HEK293T (cell line): Measurements from ENCODE around the gene RAB28.

Source experiments
- CTCF ChIA-PET: fragments of 350-600 bp; formaldehyde crosslinking; extraction: SDS; loops from one replicate; lab custom pipeline; 2021; ENCODE audit warnings: antibody characterized with exemption, inconsistent platforms; lab: Yijun Ruan, JAX
- POLR2A ChIA-PET: fragments of 350-600 bp; formaldehyde crosslinking; extraction: SDS; loops from one replicate; lab custom pipeline; 2020; ENCODE audit warnings: antibody characterized with exemption, inconsistent platforms; lab: Yijun Ruan, JAX
- DNase-seq: peaks from one replicate; pipeline ENCODE4 v3.0.0; 2012; ENCODE audit warnings: mixed read lengths; ENCODE audit errors: extremely low spot score
- ARNT ChIP-seq: fragments of 450-650 bp; IDR thresholded peaks from 2 replicates; pipeline ENCODE4 v1.6.1; 2017; ENCODE audit warnings: mild to moderate bottlenecking
- BHLHE40 ChIP-seq: fragments of 450-650 bp; IDR thresholded peaks from 2 replicates; pipeline ENCODE4 v1.6.1; 2016; ENCODE audit warnings: mild to moderate bottlenecking, moderate library complexity, borderline replicate concordance
- CTBP1 ChIP-seq: fragments of 450-650 bp; IDR thresholded peaks from 2 replicates; pipeline ENCODE4 v1.6.1; 2016; ENCODE audit warnings: borderline replicate concordance
- ELF4 ChIP-seq: fragments of 450-650 bp; IDR thresholded peaks from 2 replicates; pipeline ENCODE4 v1.6.1; 2017; ENCODE audit warnings: antibody characterized with exemption
- FOXA1 ChIP-seq: fragments of 450-650 bp; IDR thresholded peaks from 2 replicates; pipeline ENCODE4 v1.6.1; 2016; ENCODE audit warnings: mild to moderate bottlenecking
- FOXK2 ChIP-seq: fragments of 450-650 bp; IDR thresholded peaks from 2 replicates; pipeline ENCODE4 v1.6.1; 2016; ENCODE audit warnings: mild to moderate bottlenecking
- FOXM1 ChIP-seq: fragments of 450-650 bp; IDR thresholded peaks from 2 replicates; pipeline ENCODE4 v1.6.1; 2017; ENCODE audit warnings: mild to moderate bottlenecking, borderline replicate concordance
- HDGF ChIP-seq: fragments of 450-650 bp; IDR thresholded peaks from 2 replicates; pipeline ENCODE4 v1.6.1; 2017; ENCODE audit warnings: antibody characterized with exemption, borderline replicate concordance
- L3MBTL2 ChIP-seq: fragments of 450-650 bp; conservative IDR thresholded peaks from 2 replicates; pipeline ENCODE4 v1.6.1; 2016; ENCODE audit warnings: mild to moderate bottlenecking
- LEF1 ChIP-seq: fragments of 450-650 bp; IDR thresholded peaks from 2 replicates; pipeline ENCODE4 v1.6.1; 2017; ENCODE audit warnings: mild to moderate bottlenecking, borderline replicate concordance
- NFRKB ChIP-seq: fragments of 450-650 bp; IDR thresholded peaks from 2 replicates; pipeline ENCODE4 v1.6.1; 2016; ENCODE audit warnings: mild to moderate bottlenecking, moderate library complexity
- SP1 ChIP-seq: fragments of 450-650 bp; IDR thresholded peaks from 2 replicates; pipeline ENCODE4 v1.6.1; 2017
- SUZ12 ChIP-seq: fragments of 450-650 bp; IDR thresholded peaks from 2 replicates; pipeline ENCODE4 v1.6.1; 2016; ENCODE audit warnings: mild to moderate bottlenecking
- TARDBP ChIP-seq: fragments of 450-650 bp; IDR thresholded peaks from 2 replicates; pipeline ENCODE4 v1.6.1; 2016
- ZNF384 ChIP-seq: fragments of 450-650 bp; IDR thresholded peaks from 2 replicates; pipeline ENCODE4 v1.6.1; 2016
- TF ChIP-seq, protein P1 (sequence below): fragments of 450-650 bp; IDR thresholded peaks from 2 replicates; pipeline ENCODE4 v1.6.1; 2016

RAB28 gene

DNA sequence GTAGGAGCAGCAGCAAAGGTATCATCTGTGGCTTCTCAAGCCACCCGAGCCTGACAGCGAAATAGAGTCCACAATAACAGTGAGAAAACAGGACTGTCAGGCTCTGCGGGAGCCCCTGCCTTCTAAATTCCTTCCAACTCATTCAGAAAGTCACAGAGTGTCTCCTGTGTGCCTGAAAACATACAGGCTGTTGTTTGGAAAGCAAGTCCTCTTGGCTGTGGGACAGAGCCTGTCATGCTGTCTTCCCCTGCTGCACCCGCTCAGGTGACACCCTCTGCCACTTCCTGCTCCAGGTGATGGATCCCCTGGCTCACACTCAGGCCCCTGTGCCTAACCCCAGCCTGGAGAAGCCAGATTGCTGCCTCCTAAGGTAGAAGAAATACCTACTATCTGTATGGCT, 152.3 kb downstream of the RAB28 start:
- ChIA-PET POLR2A (no interaction called here), CTCF (no interaction called here)
- no peak for DNase-seq
- no peak for TF ChIP-seq CTBP1
- no peak for TF ChIP-seq TARDBP
- no peak for TF ChIP-seq L3MBTL2
- no peak for TF ChIP-seq FOXA1
- TF ChIP-seq SP1: no peak
- no peak for TF ChIP-seq ARNT
- no peak for TF ChIP-seq BHLHE40
- no peak for TF ChIP-seq ZNF384
- no peak for TF ChIP-seq FOXM1
- TF ChIP-seq HDGF: no peak
- TF ChIP-seq, protein P1, sequence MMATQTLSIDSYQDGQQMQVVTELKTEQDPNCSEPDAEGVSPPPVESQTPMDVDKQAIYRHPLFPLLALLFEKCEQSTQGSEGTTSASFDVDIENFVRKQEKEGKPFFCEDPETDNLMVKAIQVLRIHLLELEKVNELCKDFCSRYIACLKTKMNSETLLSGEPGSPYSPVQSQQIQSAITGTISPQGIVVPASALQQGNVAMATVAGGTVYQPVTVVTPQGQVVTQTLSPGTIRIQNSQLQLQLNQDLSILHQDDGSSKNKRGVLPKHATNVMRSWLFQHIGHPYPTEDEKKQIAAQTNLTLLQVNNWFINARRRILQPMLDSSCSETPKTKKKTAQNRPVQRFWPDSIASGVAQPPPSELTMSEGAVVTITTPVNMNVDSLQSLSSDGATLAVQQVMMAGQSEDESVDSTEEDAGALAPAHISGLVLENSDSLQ: no peak
- no peak for TF ChIP-seq NFRKB
- TF ChIP-seq SUZ12: no peak
- TF ChIP-seq LEF1: no peak
- TF ChIP-seq ELF4: no peak
- TF ChIP-seq FOXK2: no peak

DNA sequence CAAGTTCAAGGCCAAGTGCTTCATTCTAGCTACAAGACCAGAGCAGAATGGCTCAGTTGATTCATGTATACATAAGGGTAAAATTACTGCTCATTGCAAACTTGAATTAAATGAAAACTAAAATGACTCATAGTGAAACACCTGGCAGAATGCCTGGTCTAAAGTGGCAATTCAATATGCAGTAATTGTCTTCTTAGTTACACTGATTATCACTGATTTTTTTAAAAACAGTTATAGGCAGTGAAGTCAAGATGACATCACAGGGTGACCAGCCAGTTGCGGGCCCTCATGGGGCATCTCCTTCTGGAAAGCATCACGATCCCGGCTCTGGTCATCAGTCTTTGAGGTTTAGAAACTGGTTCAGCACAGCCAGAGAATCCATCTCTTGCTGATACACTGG, 154.2 kb downstream of the RAB28 start:
- CTCF ChIA-PET: no interaction called here

DNA sequence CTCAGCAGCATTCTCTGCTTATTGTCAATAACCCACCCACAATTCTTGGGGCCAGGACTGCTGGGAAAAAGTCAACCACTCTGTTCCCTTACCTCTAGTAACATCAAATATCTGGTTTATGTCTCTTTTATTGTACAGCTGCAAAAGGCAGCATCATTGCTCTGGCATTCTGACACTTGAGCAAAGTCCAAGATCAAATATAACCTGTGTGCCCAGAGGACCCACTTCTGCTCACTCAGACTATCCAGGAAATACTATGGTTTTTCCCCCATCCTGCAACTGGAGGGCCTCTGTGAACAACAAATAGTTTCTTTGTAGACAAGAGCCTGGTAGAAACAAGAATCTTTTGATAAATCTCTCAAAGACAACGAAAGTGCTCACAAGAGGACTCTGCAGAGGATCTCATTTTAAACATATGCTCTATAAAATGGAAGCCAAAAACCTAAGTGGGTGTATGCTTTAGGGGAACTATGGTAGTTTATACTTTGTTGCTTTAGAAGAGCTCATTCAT, 154.7 kb downstream of the RAB28 start:
- ChIA-PET CTCF (no interaction called here), POLR2A (no interaction called here)
- DNase-seq: no peak
- TF ChIP-seq FOXK2 (no peak), CTBP1 (no peak), TARDBP (no peak)

More for the DNA sequence above, 154.2 kb downstream of the RAB28 start:
- TF ChIP-seq ELF4: no peak
- no peak for TF ChIP-seq ZNF384
- TF ChIP-seq BHLHE40: no peak
- no peak for TF ChIP-seq NFRKB
- no peak for TF ChIP-seq LEF1
- TF ChIP-seq FOXK2: no peak
- POLR2A ChIA-PET: no interaction called here
- DNase-seq: no peak

GRCh38 chr4:13328591-13328990, 155.5 kb downstream of the RAB28 start:
- TF ChIP-seq FOXA1: no peak
- TF ChIP-seq HDGF: no peak
- no peak for TF ChIP-seq FOXK2
- TF ChIP-seq, protein P1: no peak
- TF ChIP-seq ARNT: no peak
- no peak for TF ChIP-seq CTBP1
- TF ChIP-seq L3MBTL2: no peak
- no peak for TF ChIP-seq SUZ12
- no peak for TF ChIP-seq BHLHE40
- TF ChIP-seq FOXM1: no peak
- no peak for TF ChIP-seq NFRKB
- TF ChIP-seq LEF1: no peak
- TF ChIP-seq SP1: no peak
- ChIA-PET POLR2A (no interaction called here), CTCF (no interaction called here)
- DNase-seq: no peak

GRCh38 chr4:13327991-13328390, 156.1 kb downstream of the RAB28 start:
- CTCF ChIA-PET: no interaction called here
- TF ChIP-seq FOXA1: no peak
- TF ChIP-seq LEF1: no peak
- TF ChIP-seq FOXM1: no peak
- no peak for TF ChIP-seq ZNF384
- TF ChIP-seq TARDBP: no peak
- TF ChIP-seq HDGF: no peak
- TF ChIP-seq NFRKB: no peak
- TF ChIP-seq BHLHE40: no peak
- TF ChIP-seq L3MBTL2: no peak
- TF ChIP-seq SUZ12: no peak
- TF ChIP-seq FOXK2: no peak
- TF ChIP-seq SP1: no peak
- TF ChIP-seq, protein P1: no peak
- TF ChIP-seq CTBP1: no peak
- TF ChIP-seq ELF4: no peak
- POLR2A ChIA-PET: no interaction called here
- no peak for DNase-seq

GRCh38 chr4:13325744-13326143, 158.4 kb downstream of the RAB28 start:
- TF ChIP-seq ARNT: no peak
- TF ChIP-seq FOXK2: no peak
- TF ChIP-seq HDGF: no peak
- TF ChIP-seq SUZ12: no peak
- TF ChIP-seq FOXM1: no peak
- TF ChIP-seq LEF1: no peak
- no peak for TF ChIP-seq FOXA1
- no peak for TF ChIP-seq TARDBP
- TF ChIP-seq ELF4: no peak
- TF ChIP-seq, protein P1: no peak
- no peak for TF ChIP-seq NFRKB
- TF ChIP-seq SP1: no peak
- TF ChIP-seq ZNF384: no peak
- no peak for TF ChIP-seq CTBP1
- TF ChIP-seq L3MBTL2: no peak
- TF ChIP-seq BHLHE40: no peak
- no peak for DNase-seq
- CTCF ChIA-PET: no interaction called here
- POLR2A ChIA-PET: no interaction called here
